Stromal cell of bone marrow (primary cell): ENCODE measurements around the gene SLC24A3.

Source experiments
- DNase-seq: peaks from one replicate; pipeline ENCODE4 v3.0.0-alpha.2; 2012; ENCODE audit warnings: low read depth

The SLC24A3 gene

DNA sequence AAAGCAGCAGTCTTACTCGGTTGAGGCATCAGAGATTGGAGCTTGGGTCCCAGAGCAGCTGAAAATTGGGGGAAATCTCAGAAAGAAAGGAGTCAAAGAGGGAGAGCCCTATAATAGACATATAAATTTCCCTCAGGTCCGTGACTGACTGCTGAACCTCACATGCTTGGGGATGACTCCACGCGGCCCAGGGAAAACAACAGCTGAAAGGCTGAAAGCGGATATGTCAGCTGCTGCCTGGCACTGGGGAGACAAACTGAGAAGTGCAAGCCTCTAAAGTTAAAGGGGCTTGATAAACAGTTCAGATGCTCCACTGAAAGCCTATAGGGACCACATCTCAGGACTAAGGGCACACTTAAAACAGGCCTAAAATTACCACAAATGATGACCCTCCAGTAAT is 289.7 kb downstream of the SLC24A3 start:
- DNase-seq: no peak

DNA sequence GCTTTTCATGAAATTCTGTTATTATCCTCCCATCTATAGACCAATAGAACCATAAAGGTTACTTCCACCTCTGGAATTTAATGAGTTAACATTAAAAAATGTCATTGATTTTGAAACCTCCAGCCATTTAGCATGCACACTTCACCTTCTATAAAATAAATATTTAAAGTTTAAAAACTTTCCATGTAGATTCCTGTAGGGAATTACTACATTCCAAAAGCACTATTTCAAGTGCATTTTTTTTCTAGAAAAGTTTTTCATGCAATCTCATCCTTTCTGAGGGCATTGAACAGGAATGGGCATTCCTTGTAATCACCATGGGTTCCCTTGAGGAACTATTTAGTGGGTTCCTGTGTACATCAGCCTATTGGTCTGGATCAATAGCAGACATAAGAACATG is 291.8 kb downstream of the SLC24A3 start:
- DNase-seq: no peak

DNA sequence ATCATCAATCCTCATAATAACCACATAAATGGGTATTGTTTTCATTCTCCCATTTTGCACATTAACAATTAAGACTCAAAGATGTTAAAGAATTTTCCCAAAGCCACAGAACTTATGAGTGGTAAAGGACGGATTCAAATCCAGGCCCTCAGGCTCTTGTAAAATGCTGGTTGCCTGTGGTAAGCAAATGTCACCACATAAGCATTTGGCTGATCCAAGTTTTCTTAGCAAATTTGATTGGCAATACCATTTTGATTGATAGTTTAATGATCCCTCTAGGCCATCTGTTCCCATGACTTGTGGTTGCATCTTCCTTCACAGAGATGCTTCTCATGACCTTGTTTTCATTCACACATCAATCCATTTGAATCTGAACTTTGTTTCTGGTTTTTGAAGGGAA is 293.6 kb downstream of the SLC24A3 start:
- no peak for DNase-seq

DNA sequence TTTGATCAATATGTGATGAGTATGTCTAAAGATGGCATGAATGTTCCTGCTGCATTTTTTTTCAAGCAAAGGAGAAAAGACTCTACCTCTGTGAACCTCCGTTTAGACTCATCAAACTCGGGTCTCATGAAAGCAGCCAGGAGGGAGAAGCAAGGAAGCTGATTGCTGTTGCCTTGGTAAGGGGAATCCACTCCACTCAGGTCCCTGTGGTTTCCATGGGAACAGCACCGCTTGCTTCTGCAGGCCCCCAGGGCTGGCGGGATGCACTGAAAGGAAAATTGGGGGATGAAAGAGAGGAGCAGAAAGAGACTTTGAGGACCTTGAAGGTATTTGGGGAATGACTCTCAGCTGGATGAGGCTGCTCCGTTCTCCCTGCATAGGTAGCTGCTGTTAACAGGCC is 296.0 kb downstream of the SLC24A3 start:
- no peak for DNase-seq

DNA sequence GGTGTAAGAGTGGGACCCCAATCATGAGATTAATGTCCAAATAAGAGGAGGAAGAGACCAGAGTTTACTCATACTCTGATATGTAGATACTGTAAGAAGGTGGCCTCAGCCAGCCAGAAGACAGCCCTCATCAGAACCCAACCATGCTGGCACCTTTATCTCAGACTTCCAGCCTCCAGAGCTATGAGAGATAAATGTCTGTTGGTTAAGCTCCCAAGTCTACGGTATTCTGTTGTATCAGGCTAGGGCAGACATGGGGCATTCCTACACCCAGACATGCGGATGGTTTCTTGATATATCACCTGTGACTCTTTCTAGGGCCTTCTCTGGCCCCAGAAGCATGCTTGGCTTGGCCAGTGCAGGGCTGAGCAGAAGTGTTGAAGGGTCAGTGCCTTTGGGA is 298.2 kb downstream of the SLC24A3 start:
- no peak for DNase-seq

DNA sequence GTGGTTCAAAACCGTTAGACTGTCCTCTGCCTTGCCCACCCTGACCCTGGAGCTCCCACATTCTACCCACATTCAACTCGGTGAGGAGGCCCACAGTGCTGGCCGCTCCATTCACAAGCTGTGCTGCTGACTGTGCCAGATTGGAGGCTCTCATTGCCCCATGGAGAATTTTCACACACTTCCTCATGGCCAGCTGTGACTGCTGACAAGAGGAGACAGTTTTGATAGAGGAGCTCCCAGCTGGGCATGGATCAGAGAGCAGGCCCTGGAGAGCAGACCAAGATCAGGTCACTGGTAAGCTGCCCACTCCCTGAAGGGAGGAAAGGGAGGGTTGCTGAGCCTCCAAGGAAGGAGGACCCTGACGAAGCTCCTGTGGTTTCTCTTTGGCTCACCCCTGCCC is 299.5 kb downstream of the SLC24A3 start:
- DNase-seq: no peak

- no peak for DNase-seq
These were observed 300.6 kb downstream of the SLC24A3 start for GRCh38 chr20:19512886-19513677.

DNA sequence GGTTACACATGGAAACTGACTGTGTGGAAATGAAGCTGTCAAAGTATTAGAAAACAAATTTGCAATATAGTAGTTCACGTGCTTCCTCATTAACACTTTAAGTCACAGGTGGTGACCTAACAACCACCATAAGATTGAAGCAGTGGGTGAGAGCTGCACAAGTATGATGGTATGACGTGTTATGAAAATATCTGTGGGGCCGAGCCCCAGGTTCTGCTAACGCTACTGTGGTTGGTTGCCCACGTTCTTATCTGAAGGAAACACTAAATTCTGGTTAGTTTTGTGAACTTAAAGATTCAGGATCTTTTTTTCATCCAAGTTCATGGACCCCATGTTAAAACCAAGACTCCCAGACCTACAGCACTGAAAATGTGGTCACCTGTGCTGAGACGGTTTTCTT is 302.6 kb downstream of the SLC24A3 start:
- no peak for DNase-seq

GRCh38 chr20:19519466-19519865 is 307.0 kb downstream of the SLC24A3 start:
- no peak for DNase-seq

DNA sequence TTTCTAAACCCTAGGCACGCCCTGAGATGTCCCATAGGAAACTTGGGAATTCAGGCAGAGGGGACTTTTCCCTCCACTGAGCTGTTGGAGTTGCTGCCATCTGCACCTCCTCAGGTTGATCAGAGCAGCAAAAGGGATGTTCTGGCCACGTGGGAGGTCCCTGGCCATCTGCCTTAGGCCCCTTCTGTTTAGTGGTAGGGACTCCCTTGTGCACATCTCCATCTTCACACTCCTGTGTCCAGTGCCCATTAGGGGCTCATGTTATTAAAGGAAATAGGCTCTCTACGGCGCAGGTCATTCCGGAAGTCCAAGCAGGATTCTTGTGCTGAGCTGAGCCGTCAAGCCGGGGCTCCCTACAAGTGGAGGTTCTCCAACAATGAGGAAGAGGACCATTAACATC is 307.8 kb downstream of the SLC24A3 start:
- DNase-seq: no peak

DNA sequence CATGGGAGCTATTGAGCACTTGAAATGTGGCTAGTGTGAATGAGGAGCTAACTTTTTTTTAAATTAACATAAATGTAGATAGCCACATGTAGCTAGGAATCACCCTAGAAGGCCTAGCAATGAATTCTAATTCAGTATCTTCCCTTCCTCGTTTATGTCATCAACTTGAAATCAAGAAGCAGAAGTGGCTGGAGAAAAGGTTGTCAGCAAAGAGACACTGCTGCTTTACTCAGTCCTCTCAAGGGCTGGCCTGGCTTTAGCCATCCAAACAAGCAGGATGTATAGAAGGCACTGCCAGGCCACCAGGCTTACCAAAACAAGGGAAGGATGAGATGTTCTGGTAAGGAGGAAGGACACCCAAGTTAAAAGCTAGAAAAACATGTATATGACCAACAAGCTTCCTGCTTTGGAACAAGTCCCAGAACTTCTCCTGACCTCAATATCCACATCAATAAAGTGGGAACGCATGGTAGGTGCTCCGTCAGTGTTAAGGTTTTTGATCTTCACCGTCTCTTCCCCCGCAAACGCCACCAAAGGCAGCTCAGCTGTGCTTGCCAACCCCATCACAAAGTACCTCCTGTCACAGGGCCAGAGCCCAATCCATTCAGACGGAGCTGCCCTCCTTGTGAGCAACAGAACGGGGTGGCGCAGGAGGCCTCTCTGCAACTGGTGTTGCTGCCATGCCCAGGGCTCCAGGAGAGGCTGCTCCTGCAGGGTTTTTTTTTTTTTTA is 309.8 kb downstream of the SLC24A3 start:
- no peak for DNase-seq

DNA sequence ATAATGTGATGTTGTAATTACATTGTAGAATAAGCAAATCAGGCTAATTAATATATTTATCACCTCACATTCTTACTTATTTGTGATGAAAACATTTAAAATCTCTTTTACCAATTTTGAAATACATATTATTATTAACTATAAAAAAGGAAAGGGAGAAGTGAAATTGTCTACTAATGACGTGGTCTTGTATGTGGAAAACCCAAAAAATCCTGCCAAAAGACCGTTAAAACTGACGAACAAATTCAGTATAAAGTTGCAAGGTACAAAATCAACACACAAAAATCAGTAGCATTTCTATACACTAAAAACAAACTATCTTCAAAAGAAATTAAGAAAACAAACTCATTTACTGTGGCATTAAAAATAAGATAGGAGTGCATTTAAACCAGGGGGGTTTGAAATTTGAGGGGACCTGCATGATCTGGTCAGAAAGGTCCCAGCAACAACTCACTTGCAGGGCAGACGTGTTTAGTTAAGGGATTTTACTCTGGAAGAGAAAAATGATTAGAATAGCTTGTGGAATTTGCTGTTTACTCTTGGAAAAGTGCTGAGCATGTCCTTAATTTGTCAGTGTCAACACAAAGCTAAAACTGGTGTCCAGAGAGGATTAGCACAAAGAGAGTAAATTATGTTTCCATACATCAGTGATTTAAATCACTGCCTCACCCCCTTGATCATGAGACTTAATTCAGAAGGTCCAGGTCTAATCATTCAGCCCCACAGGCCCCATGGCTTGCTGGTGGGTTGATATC is 310.6 kb downstream of the SLC24A3 start:
- DNase-seq: no peak

DNA sequence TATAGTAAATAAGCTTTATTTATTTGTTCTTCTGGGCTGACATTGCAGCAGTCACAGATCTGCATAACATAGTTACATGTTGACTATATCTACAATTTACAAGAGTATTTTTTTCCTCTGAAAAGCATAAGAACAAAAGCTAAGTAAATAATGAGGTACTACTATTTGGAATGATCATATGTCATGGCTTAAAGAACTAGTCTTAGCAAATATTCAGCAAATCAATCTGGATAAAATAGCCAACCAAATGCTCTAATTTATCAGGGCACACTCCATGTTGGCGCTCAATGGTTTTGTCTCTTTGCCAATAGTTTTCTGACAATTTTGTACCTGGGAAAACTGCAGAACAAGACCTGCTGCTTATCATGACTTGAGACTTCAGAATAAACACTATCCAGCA is 312.2 kb downstream of the SLC24A3 start:
- DNase-seq: no peak

GRCh38 chr20:19527509-19527908 is 315.1 kb downstream of the SLC24A3 start:
- DNase-seq: no peak

DNA sequence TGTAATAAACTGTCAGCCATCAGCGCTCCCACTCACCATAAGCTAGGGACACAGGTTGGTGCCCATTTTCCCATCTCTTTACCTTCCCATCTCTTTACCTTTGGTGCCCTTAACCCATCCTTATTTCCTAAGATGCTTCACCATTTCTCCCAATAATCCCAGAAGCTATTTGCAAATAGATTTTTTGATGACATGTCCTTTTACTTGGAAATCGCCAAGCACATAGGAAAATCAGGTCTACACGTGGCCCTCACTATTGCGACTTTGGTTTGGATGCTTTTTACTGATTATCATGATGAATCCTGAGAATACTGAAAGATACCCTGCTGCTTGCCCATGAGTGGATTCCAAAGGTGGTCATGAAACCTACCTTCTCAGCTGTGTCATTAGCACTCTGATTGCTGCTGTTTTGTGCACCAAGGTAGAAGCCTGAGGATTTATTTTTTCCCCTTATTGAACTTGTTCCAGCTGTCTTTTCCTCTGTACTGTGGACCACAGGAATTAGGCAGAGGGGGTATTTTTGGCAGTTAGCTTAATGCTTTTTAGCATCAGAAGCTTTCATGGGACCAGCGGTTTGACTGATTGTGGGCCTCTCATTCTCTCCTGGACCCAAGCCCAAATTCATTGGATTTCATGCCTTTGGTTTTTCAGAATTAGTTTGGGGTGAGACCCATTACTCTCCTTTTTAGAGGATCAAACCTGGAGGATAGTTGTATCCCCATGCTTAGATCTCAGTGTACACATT is 316.0 kb downstream of the SLC24A3 start:
- DNase-seq: no peak

DNA sequence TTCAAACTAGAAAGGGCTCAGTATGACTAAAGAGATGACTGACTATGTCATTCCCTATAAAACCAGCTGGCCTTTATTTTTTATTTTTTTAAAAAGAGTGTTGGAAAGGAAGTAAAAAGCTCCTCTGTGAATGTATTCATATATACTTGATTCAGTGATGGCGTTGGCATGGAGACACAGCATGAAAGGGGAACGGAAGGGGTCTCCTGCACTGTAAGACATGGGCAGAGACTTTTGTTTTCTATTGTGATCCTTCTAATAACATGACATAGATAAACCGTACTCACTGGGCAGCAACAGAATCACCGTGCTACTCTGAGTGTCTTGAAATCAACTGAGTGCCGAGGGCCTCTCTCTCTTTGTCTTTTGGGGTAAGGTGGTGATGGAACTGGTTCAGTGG is 317.6 kb downstream of the SLC24A3 start:
- no peak for DNase-seq

- DNase-seq: no peak
These were observed 319.0 kb downstream of the SLC24A3 start for GRCh38 chr20:19531446-19531845.

DNA sequence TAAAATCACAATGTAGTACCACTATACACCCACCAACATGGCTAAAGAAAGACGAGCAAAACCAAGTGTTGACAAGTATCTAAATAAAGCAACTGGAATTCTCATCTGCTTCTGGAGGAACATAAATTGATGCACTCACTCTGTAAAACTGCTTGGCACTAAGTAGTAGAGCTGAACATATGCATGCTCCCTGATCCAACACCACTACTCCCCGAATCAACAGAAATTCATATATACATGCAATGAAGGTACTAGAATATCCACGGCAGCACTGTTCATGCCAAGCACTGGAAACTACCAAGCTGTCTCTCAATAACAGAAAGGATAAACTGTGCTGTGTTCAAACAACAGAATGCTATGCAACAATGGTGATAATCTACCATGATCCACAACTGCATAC is 326.1 kb downstream of the SLC24A3 start:
- DNase-seq: no peak

GRCh38 chr20:19539191-19539590 is 326.7 kb downstream of the SLC24A3 start:
- DNase-seq: no peak

DNA sequence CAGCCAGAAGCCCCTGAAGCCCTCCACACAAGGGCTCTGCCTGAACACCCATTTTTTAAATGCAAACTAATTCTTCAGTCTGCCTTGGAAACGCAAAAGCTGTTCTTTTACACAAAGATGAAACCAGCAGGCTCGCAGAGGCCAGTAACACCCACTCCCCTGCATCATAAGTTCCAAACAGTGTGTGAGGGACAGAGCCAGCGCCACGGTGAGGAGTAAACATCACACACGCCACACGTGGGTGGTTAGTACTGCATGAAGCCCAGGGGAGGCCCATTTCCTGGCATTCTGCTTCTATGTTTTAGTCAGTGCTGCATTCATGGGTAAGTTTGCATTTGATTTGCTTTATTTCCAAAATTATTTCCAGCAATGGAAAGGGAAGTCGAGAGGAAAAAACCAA is 327.9 kb downstream of the SLC24A3 start:
- peak; percentile 14 for DNase-seq

- no peak for DNase-seq
These were observed 330.7 kb downstream of the SLC24A3 start for GRCh38 chr20:19543101-19543500.

DNA sequence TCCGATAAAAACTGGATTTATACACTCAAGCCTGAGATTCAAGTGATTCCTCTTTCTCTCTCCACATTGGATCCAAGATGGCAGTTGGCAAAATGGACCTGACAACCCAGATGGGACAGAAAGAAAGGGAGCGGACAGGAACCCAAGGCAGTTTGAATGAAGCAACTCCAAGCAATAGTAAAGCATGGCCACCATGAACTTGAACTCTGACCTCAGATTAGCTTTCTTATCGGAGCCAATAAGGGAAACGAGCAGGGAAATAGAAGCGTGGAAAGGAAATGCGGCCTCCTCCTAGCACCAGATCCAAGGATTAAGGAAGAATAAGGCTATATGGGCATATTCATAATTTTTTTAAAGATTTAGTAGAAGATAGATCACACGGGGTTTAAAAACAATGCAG is 332.2 kb downstream of the SLC24A3 start:
- no peak for DNase-seq
